Mesendoderm (in vitro differentiated cells): Measurements from ENCODE around the gene KRTAP1-5. TPM values are rescaled to one million over a fixed set of nuclear protein-coding genes. Genes with fewer than 3 reads are reported as not detected.

Source experiments
- DNase-seq: peaks from one replicate; pipeline ENCODE4 v3.0.0; 2013
- H2AK5ac ChIP-seq: 2 replicates; pipeline ENCODE4 v1.6.1; 2013; ENCODE audit warnings: low read length, inconsistent platforms
- H2BK120ac ChIP-seq: 2 replicates; pipeline ENCODE4 v1.6.1; 2013; ENCODE audit warnings: low read depth, mild to moderate bottlenecking, low read length, moderate library complexity, mixed read lengths
- H2BK15ac ChIP-seq: replicated peaks from 2 replicates; pipeline ENCODE4 v1.6.1; 2013; ENCODE audit warnings: low read depth, mild to moderate bottlenecking, moderate library complexity
- H2BK5ac ChIP-seq: 2 replicates; pipeline ENCODE4 v1.6.1; 2013; ENCODE audit warnings: low read length, inconsistent platforms
- H3K18ac ChIP-seq: 2 replicates; pipeline ENCODE4 v1.6.1; 2013; ENCODE audit warnings: mild to moderate bottlenecking, low read length, mixed read lengths
- H3K23ac ChIP-seq: one replicate; pipeline ENCODE4 v1.6.1; 2013; ENCODE audit warnings: low read length
- H3K27ac ChIP-seq: 2 replicates; pipeline ENCODE4 v1.5.1; 2013; ENCODE audit warnings: low read depth, mild to moderate bottlenecking, inconsistent platforms, low read length, moderate library complexity
- H3K27me3 ChIP-seq: 2 replicates; pipeline ENCODE4 v1.6.1; 2013; ENCODE audit warnings: low read length, control low read depth, mild to moderate bottlenecking, inconsistent platforms; ENCODE audit not compliant: insufficient read depth, poor library complexity
- H3K36me3 ChIP-seq: 2 replicates; pipeline ENCODE4 v1.6.1; 2013; ENCODE audit warnings: low read length, inconsistent platforms; ENCODE audit not compliant: control insufficient read depth, insufficient read depth
- H3K4ac ChIP-seq: one replicate; pipeline ENCODE4 v1.6.1; 2013; ENCODE audit warnings: low read depth, mild to moderate bottlenecking, low read length, moderate library complexity
- H3K4me1 ChIP-seq: 2 replicates; pipeline ENCODE4 v1.6.1; 2013; ENCODE audit warnings: low read depth, low read length, inconsistent platforms; ENCODE audit not compliant: control insufficient read depth
- H3K4me2 ChIP-seq: 2 replicates; pipeline ENCODE4 v1.6.1; 2013; ENCODE audit warnings: low read length
- H3K4me3 ChIP-seq: 2 replicates; pipeline ENCODE4 v1.5.1; 2013; ENCODE audit warnings: mild to moderate bottlenecking, low read length
- H3K56ac ChIP-seq: one replicate; pipeline ENCODE4 v1.6.1; 2013; ENCODE audit warnings: low read length
- H3K79me1 ChIP-seq: 2 replicates; pipeline ENCODE4 v1.6.1; 2013; ENCODE audit warnings: low read length, inconsistent platforms
- H3K79me2 ChIP-seq: 2 replicates; pipeline ENCODE4 v1.6.1; 2013; ENCODE audit warnings: mild to moderate bottlenecking, low read length; ENCODE audit not compliant: control insufficient read depth, insufficient read depth
- H3K9ac ChIP-seq: 2 replicates; pipeline ENCODE4 v1.6.1; 2013; ENCODE audit warnings: low read length, inconsistent platforms
- H4K5ac ChIP-seq: one replicate; pipeline ENCODE4 v1.6.1; 2013; ENCODE audit warnings: low read length
- H4K8ac ChIP-seq: one replicate; pipeline ENCODE4 v1.6.1; 2013; ENCODE audit warnings: low read depth, mild to moderate bottlenecking, control low read depth, low read length, moderate library complexity
- WGBS: extraction: QIAGEN DNeasy Blood & Tissue Kit; methylation state at CpG from one replicate; pipeline ENCODE4 v1.1.7; 2013; ENCODE audit warnings: low lambda C conversion rate, missing lambda C conversion rate; ENCODE audit not compliant: insufficient coverage; ENCODE audit errors: extremely low coverage; 5-methylcytosine and 5-hydroxymethylcytosine counted together
- small RNA-seq: library from polyadenylated mRNA; stranded (forward); fragments of <200 nt; extraction: miRNeasy Mini kit (QIAGEN cat#:217004); gene quantifications from one replicate; pipeline ENCODE3, GENCODE V24; 2013; ENCODE audit not compliant: insufficient read depth

Gene KRTAP1-5

GRCh38 chr17:40978575-40979151 lies 48.3 kb downstream of the KRTAP1-5 start:
- Histone ChIP-seq H2BK120ac (no peak overlapping the region), H3K4me1 (no peaks in the 10 kb centered on the region)
- no CpG with 5 or more reads among the region's 13 CpGs for WGBS

More at GRCh38 chr17:40978575-40979151, 48.3 kb downstream of the KRTAP1-5 start:
- no peaks in the 10 kb centered on the region for H3K36me3 ChIP-seq
- no peak overlapping the region for H2BK5ac ChIP-seq
- no peaks in the 10 kb centered on the region for H3K27me3 ChIP-seq
- H3K4ac ChIP-seq, result no peak overlapping the region
- no peak overlapping the region for H2AK5ac ChIP-seq
- H3K23ac ChIP-seq, result no peak overlapping the region
- no peak overlapping the region for H3K4me2 ChIP-seq
- no peak overlapping the region for H2BK15ac ChIP-seq
- no peak overlapping the region for H3K56ac ChIP-seq
- no peak overlapping the region for H3K9ac ChIP-seq
- no peak overlapping the region for H3K27ac ChIP-seq
- H3K79me2 ChIP-seq, result no peaks in the 10 kb centered on the region
- no peak overlapping the region for H3K4me3 ChIP-seq
- no peak overlapping the region for H3K18ac ChIP-seq
- no peak for DNase-seq
- H4K8ac ChIP-seq, result no peak overlapping the region
- H3K79me1 ChIP-seq, result no peaks in the 10 kb centered on the region
- no peak overlapping the region for H4K5ac ChIP-seq

Small RNA genes lying within 50 kb of the gene (small RNA-seq; reads per million reads assigned to genes)
- not detected for gene KRTAP3-4P
